Caco-2 (cell line): ENCODE measurements around the gene NRP2. TPM values are rescaled to one million over a fixed set of nuclear protein-coding genes. Genes with fewer than 3 reads are reported as not detected.

Source experiments
- BruUV-seq: library from RNA; stranded (reverse); fragments of 400-500 nt; replicated peaks from 2 replicates; lab custom pipeline; 2021; lab: Mats Ljungman, UMichigan
- CTCF ChIA-PET: fragments of 300-600 bp; sonication (Branson Sonifier 250); formaldehyde crosslinking; loops from one replicate; lab custom pipeline; 2022; ENCODE audit warnings: antibody characterized with exemption; lab: Charles Lee
- POLR2A ChIA-PET: fragments of 300-600 bp; sonication (Branson Sonifier 250); formaldehyde crosslinking; loops from one replicate; lab custom pipeline; 2022; ENCODE audit warnings: antibody characterized with exemption; lab: Charles Lee
- DNase-seq, 2 experiments: peaks; one replicate each; pipeline versions ENCODE4 v3.0.0 to v3.0.0-alpha.2; 2020 to 2022
- H3K27me3 ChIP-seq: replicated peaks from 2 replicates; pipeline ENCODE4 v1.6.0; 2011; ENCODE audit warnings: low read length; ENCODE audit not compliant: control insufficient read depth, insufficient read depth
- H3K36me3 ChIP-seq: 2 replicates; pipeline ENCODE4 v1.5.1; 2011; ENCODE audit warnings: low read length; ENCODE audit not compliant: control insufficient read depth, insufficient read depth
- H3K4me1 ChIP-seq: fragments of 250-450 bp; sonication (Bioruptor Pico); 2 replicates; pipeline ENCODE4 v1.5.1; 2020; ENCODE audit warnings: mild to moderate bottlenecking
- H3K4me3 ChIP-seq: 2 replicates; pipeline ENCODE4 v1.5.1; 2011; ENCODE audit warnings: low read depth, mild to moderate bottlenecking, control low read depth, low read length
- H3K9me3 ChIP-seq: fragments of 250-450 bp; sonication (Bioruptor Pico); 2 replicates; pipeline ENCODE4 v1.5.1; 2020; ENCODE audit warnings: mild to moderate bottlenecking, moderate library complexity
- H3K27ac Mint-ChIP-seq: one replicate; pipeline ENCODE4 v1.8.0; 2022; ENCODE audit warnings: mixed read lengths; ENCODE audit not compliant: unreplicated experiment
- H3K27me3 Mint-ChIP-seq: one replicate; pipeline ENCODE4 v1.8.0; 2022; ENCODE audit warnings: mixed read lengths; ENCODE audit not compliant: insufficient read depth, unreplicated experiment
- H3K36me3 Mint-ChIP-seq: one replicate; pipeline ENCODE4 v1.8.0; 2022; ENCODE audit warnings: mild to moderate bottlenecking, mixed read lengths; ENCODE audit not compliant: insufficient read depth, unreplicated experiment
- H3K4me1 Mint-ChIP-seq: one replicate; pipeline ENCODE4 v1.8.0; 2022; ENCODE audit warnings: low read depth, mixed read lengths; ENCODE audit not compliant: unreplicated experiment
- H3K4me3 Mint-ChIP-seq: one replicate; pipeline ENCODE4 v1.8.0; 2022; ENCODE audit warnings: mild to moderate bottlenecking, moderate library complexity, mixed read lengths; ENCODE audit not compliant: unreplicated experiment
- H3K9me3 Mint-ChIP-seq: one replicate; pipeline ENCODE4 v1.8.0; 2022; ENCODE audit warnings: mixed read lengths; ENCODE audit not compliant: unreplicated experiment
- intact Hi-C: fragments of 100-400 bp; cut with micrococcal nuclease; formaldehyde crosslinking; loops from one replicate; pipeline ENCODE4 v1.10.0; 2022; ENCODE audit not compliant: unreplicated experiment
- total RNA-seq: library from RNA; stranded (reverse); gene quantifications from 2 replicates; pipeline ENCODE4 v1.2.3, GENCODE V29; 2022
- TF ChIP-seq, protein P1 (sequence below), 2 experiments: fragments of 200-600 bp in 1 of 2; IDR thresholded peaks; 1 replicate in 1 of 2; 2 replicates in 1 of 2; pipeline versions ENCODE4 v1.5.1 to v1.8.0; 2011 to 2022; ENCODE audit warnings: antibody characterized with exemption in 1 of 2, control low read depth in 1 of 2, inconsistent platforms in 1 of 2, low read depth in 1 of 2, low read length in 1 of 2, mild to moderate bottlenecking in 1 of 2, moderate library complexity in 1 of 2; ENCODE audit not compliant: insufficient read depth in 1 of 2, severe bottlenecking in 1 of 2, unreplicated experiment in 1 of 2

Gene NRP2
- total RNA-seq, 1 experiment from 2014 or later: 96.9 TPM

DNA sequence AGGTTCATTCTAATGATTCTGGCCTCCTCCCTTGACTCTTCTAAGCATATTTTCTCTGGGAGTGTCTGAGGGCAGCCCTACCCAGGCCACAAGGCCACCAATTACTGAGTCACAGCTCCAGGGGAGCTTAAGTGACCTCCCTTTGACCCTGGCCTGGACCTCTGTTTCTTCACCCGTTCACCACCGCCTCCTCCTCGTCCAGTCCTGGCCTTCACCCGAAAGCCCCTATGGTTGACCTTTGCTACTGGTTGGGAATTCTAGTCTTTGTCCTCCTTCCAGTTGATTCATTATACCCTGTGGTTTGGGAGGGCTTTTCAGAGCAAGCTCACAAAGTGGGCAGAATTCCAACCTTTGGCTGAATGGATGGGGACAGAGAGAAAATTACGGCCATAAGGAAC is 72.6 kb downstream of the NRP2 start:
- CTCF ChIA-PET: interaction anchor here (0.6 to 0.9 kb wide), 2 partner anchors 17 kb away, joined by 3 to 8 read pairs; no protein-coding TSS in a partner anchor
- peaks cover 25% of the 10 kb centered on the region for H3K4me1 ChIP-seq
- no peak overlapping the region for H3K4me3 ChIP-seq
- POLR2A ChIA-PET: no interaction called here
- no peaks in the 10 kb centered on the region for H3K9me3 Mint-ChIP-seq
- peak overlapping the region; percentile 21 for H3K27ac Mint-ChIP-seq
- intact Hi-C loops: no loop called here
- no peaks in the 10 kb centered on the region for H3K27me3 ChIP-seq
- no peaks in the 10 kb centered on the region for H3K36me3 ChIP-seq
- peaks cover 30% of the 10 kb centered on the region for H3K4me1 Mint-ChIP-seq
- H3K9me3 ChIP-seq: no peaks in the 10 kb centered on the region
- no TSS peak for BruUV-seq
- peak in 1 of 2 experiments; percentile 68 for DNase-seq
- H3K27me3 Mint-ChIP-seq: no peaks in the 10 kb centered on the region
- H3K4me3 Mint-ChIP-seq: no peak overlapping the region
- peaks cover 25% of the 10 kb centered on the region for H3K36me3 Mint-ChIP-seq
- TF ChIP-seq, protein P1, sequence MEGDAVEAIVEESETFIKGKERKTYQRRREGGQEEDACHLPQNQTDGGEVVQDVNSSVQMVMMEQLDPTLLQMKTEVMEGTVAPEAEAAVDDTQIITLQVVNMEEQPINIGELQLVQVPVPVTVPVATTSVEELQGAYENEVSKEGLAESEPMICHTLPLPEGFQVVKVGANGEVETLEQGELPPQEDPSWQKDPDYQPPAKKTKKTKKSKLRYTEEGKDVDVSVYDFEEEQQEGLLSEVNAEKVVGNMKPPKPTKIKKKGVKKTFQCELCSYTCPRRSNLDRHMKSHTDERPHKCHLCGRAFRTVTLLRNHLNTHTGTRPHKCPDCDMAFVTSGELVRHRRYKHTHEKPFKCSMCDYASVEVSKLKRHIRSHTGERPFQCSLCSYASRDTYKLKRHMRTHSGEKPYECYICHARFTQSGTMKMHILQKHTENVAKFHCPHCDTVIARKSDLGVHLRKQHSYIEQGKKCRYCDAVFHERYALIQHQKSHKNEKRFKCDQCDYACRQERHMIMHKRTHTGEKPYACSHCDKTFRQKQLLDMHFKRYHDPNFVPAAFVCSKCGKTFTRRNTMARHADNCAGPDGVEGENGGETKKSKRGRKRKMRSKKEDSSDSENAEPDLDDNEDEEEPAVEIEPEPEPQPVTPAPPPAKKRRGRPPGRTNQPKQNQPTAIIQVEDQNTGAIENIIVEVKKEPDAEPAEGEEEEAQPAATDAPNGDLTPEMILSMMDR (IDR thresholded peaks at IDR 0.05; ENCODE audit: insufficient read depth in 1 of 2, low read depth in 1 of 2, low read length in 1 of 2, severe bottlenecking in 1 of 2, unreplicated experiment in 1 of 2): no peak

DNA sequence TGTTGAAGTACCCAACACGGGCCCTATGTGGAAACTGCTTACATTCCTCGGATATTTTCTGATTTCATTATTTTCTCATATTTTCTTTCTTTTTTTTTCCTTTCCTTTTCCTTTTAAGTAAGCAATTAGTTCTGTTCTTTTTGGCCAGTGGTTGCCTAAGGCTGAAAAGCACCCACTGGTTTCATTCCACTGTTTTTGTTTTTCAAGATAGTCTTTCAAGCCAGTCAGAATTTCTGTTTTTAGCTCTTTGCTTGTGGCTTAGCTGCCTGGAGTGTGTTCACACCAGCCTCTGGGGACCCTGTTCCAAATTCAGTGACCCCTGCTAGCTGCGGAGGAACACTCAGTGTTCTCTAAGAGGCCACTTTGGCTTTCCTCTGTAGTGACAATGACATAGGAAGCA is 73.6 kb downstream of the NRP2 start:
- POLR2A ChIA-PET: no interaction called here
- no TSS peak for BruUV-seq
- no peaks in the 10 kb centered on the region for H3K9me3 ChIP-seq
- Mint-ChIP-seq H3K36me3 (peaks cover 33% of the 10 kb centered on the region), H3K27ac (no peak overlapping the region), H3K9me3 (no peaks in the 10 kb centered on the region), H3K27me3 (no peaks in the 10 kb centered on the region), H3K4me3 (no peak overlapping the region), H3K4me1 (peaks cover 30% of the 10 kb centered on the region)
- CTCF ChIA-PET: interaction anchor here (0.9 kb wide), 1 partner anchor 18 kb away, joined by 3 read pairs; no protein-coding TSS in a partner anchor
- DNase-seq: no peak
- intact Hi-C loops: no loop called here
- TF ChIP-seq, protein P1 (IDR thresholded peaks at IDR 0.05; ENCODE audit: insufficient read depth in 1 of 2, low read depth in 1 of 2, low read length in 1 of 2, severe bottlenecking in 1 of 2, unreplicated experiment in 1 of 2): no peak
- no peaks in the 10 kb centered on the region for H3K36me3 ChIP-seq
- H3K4me1 ChIP-seq: peaks cover 25% of the 10 kb centered on the region
- no peak overlapping the region for H3K4me3 ChIP-seq
- H3K27me3 ChIP-seq: no peaks in the 10 kb centered on the region

DNA sequence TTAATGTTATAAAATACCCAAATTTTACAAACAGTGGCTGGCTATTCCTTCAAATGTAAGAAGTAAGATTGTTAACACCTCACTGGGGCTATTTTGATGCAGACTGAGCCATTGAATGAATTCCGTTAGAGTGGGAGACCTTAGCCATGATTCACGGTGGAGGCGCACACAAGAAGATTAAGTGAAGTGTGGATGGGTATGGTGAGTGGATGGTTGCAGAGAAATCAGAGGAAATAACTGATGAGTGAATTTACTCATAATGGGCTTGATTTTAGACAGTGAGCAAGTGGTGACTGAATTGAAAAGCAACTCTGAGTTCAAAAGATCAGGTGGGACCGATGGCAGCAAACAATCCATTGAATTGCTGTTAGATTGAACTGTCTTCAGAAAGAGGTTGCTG is 75.0 kb downstream of the NRP2 start:
- POLR2A ChIA-PET: interaction anchor here (0.7 kb wide), 1 partner anchor 51 kb away, joined by 4 read pairs; no protein-coding TSS in a partner anchor
- Histone ChIP-seq H3K36me3 (no peaks in the 10 kb centered on the region), H3K4me1 (peaks cover 25% of the 10 kb centered on the region), H3K9me3 (no peaks in the 10 kb centered on the region), H3K27me3 (no peaks in the 10 kb centered on the region), H3K4me3 (no peak overlapping the region)
- peaks cover 26% of the 10 kb centered on the region for H3K36me3 Mint-ChIP-seq
- TF ChIP-seq, protein P1 (IDR thresholded peaks at IDR 0.05; ENCODE audit: insufficient read depth in 1 of 2, low read depth in 1 of 2, low read length in 1 of 2, severe bottlenecking in 1 of 2, unreplicated experiment in 1 of 2): no peak
- BruUV-seq: no TSS peak
- CTCF ChIA-PET: no interaction called here
- H3K9me3 Mint-ChIP-seq: no peaks in the 10 kb centered on the region
- intact Hi-C loops: no loop called here
- peak overlapping the region; percentile 54 for H3K27ac Mint-ChIP-seq
- DNase-seq: no peak
- peaks cover 30% of the 10 kb centered on the region for H3K4me1 Mint-ChIP-seq
- H3K4me3 Mint-ChIP-seq: no peak overlapping the region
- H3K27me3 Mint-ChIP-seq: no peaks in the 10 kb centered on the region
